SW480 (cell line): ENCODE measurements around the gene GUSB.

Experiments
- DNase-seq: peaks from one replicate; pipeline ENCODE4 v3.0.0-alpha.2; 2016; ENCODE audit warnings: low spot score

The GUSB gene

DNA sequence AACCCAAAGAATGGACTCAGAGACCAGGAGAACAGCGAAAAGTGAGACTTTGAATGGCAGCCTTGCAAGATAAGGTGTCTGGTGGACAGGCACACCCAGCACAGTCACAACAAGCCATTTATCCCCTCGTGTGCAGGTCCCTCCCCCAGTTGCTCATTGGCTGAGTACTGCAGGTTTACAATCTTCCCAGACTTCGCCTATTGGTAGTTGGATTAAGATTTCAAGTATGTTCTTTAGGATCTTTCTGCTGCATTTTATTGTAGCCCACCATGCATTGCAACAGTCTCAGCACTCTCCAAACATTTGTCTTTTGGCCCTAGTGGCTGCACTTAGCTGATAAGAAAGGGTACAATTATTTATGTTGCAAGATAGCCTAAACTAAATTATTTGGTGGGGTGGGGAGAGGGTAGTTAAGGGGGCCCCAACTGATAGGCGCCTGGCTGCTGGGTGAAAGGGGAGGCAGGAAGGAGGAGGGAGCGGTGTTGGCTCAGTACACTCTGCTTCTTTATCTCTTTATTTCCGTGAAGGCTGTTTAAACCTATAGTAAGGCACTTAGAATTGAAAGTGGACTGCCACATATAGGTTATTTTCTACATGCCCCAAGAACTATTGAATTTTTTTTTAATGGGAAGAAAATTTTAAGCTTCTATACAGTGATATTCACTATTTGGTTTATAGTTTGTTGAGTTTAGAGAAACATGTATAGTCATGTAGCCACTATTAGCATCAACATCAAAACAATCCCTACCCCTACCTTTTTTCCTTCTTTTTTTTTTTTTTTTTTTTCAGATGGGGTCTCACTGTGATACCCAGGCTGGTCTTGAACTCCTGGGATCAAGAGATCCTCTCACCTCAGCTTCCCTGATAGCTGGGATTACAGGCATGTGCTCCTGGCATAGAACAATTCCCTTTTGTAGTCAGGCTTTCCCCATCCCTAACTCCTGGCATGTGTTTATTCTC is 54.2 kb downstream of the GUSB start:
- DNase-seq, result no peak

DNA sequence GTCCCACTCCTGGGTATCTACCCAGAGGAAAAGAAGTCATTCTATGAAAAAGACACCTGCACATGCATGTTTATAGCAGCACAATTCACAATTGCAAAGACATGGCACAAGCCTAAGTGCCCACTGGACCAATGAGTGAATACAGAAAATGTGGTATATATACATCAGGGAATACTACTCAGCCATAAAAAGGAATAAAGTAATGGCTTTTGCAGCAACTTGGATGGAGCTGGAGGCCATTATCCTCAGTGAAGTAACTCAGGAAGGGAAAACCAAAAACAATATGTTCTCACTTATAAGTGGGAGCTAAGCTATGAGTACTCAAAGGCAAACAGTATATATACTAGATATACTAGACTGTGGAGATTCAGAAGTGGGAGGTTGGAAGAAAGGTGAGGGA is 55.4 kb downstream of the GUSB start:
- DNase-seq, result no peak

DNA sequence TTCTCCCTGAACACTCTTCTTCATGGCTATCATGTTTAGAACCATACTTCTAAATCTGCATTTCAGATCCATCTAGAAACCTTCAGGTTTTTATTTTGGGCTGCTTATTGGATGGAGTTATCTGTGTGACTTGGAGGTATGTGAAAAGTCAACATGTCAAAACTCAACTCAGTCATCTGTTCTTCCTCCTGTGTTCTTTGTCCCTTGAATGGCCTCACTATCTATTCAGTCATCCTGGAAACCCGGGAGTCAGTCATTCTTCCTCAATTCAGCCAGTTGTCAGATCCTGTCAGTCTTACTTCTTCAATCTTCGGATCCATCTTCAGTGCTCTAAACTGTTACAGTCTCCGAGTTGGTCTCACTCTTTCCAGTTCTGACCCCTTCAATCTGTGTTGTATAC is 57.0 kb downstream of the GUSB start:
- no peak for DNase-seq

DNA sequence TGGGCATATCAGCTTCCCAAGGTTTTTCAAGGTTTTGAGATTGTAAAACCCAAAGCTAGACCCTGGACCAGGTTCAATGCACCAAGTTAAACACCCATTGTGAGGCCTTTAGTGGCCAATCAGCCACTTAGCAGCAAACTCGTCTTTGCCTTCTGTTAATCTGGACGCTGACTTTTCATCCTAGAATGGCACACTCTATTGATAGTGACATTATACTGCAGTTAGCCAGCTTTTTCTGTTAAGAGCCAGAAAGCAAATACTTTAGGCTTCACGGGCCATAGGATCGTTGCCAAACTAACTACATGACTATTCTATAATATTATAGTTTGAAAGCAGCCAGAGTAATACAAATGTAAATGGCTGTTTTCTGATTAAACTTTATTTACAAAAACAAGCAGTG is 57.8 kb downstream of the GUSB start:
- no peak for DNase-seq

DNA sequence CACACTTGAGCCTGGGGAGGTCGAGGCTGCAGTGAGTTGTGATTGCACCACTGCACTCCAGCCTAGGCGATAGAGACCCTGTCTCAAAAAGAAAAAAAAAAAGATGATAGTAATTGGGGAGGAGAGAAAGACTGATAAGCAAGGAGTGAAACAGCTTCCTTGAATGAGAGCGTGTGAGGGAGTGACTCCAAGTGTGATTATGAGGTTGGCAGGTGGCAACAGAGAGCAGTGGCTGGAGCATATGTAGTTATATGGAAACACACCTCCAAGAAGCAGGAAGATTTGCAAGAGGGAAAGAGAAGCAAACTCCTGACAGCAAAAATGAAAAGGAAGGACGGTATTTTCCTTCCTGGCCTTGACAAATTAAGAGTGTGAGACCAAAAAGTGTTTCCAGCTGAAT is 58.7 kb downstream of the GUSB start:
- DNase-seq, result no peak

DNA sequence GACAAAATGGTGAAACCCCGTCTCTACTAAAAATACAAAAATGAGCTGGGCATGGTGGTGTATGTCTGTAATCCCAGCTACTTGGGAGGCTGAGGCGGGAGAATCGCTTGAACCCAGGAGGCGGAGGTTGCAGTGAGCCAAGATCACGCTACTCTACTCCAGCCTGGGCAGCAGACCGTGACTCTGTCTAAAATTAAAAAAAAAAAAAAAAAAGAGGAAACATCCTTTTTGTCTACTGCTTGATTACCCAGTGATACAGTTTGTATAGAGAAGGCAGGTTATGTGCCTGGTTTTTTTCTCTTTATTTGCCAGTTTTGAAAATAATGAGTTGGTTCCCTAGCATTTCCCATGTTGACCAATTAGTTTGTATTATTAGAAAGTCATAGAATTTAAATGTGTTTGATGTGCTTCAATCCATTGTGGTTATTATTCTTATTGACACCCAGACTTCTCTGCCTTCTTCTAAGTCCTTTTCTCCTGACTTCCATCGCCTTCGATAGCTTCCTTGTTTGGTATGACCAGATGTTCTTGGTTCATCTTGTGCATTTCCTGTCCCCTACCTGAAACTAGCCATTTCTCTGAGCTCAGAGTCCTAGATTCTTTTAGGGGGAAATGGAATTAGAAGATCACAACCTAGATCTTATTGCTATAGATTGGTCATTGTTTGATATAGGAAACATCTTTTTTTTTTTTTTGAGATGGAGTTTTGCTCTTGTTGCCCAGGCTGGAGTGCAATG is 65.9 kb downstream of the GUSB start:
- no peak for DNase-seq

DNA sequence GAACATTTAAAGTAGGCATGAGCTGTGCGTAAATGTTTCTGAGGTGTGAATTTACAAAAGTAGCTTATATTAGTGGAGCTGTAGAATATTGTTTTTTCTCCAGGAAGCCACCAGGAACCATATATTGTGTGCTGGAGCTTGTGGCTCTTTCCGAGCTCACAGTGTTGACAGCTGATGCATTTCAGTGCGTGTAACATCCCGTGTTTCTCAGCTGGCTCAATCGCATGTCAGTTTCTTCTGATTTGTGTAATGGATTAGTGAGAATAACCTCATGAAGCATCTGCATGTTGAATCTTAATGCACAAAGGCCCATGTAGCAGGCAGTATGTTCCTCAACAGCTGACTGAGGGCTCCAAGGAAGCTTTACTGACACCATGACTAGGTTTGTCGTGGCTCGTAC is 69.8 kb downstream of the GUSB start:
- no peak for DNase-seq
